GM23338 (cell line): Measurements from ENCODE around the gene HIVEP2. TPM values are rescaled to one million over a fixed set of nuclear protein-coding genes. Genes with fewer than 3 reads are reported as not detected.
A peak's percentile ranks its signal among the peaks of the same experiment; 100 is the strongest.

Source experiments
- ATAC-seq: fragments of 200-7000 bp; cut with Tn5 transposase; 3 replicates; pipeline ENCODE4 v1.9.1; 2020
- DNase-seq: peaks from one replicate; pipeline ENCODE4 v3.0.0-alpha.2; 2015; ENCODE audit warnings: low spot score
- H2AFZ ChIP-seq: fragments of 200-600 bp; sonication (generic); 2 replicates; pipeline ENCODE4 v1.8.0; 2016; ENCODE audit warnings: antibody characterized with exemption, mild to moderate bottlenecking, moderate library complexity
- H3F3A ChIP-seq: fragments of 200-600 bp; sonication (generic); replicated peaks from 2 replicates; pipeline ENCODE4 v1.8.0; 2017; ENCODE audit warnings: antibody characterized with exemption, mixed run types, low read depth
- H3K27ac ChIP-seq: fragments of 200-600 bp; sonication (generic); 2 replicates; pipeline ENCODE4 v1.6.1; 2016; ENCODE audit warnings: low read depth
- H3K27me3 ChIP-seq: fragments of 200-600 bp; sonication (generic); 2 replicates; pipeline ENCODE4 v1.8.0; 2016; ENCODE audit warnings: mild to moderate bottlenecking, mixed run types, moderate library complexity; ENCODE audit not compliant: insufficient read depth
- H3K36me3 ChIP-seq: fragments of 200-600 bp; sonication (generic); 2 replicates; pipeline ENCODE4 v1.8.0; 2016; ENCODE audit warnings: mild to moderate bottlenecking; ENCODE audit not compliant: insufficient read depth
- H3K4me1 ChIP-seq: fragments of 200-600 bp; sonication (generic); 2 replicates; pipeline ENCODE4 v1.8.0; 2016; ENCODE audit warnings: mild to moderate bottlenecking, moderate library complexity; ENCODE audit not compliant: insufficient read depth
- H3K4me2 ChIP-seq: fragments of 200-600 bp; sonication (generic); 2 replicates; pipeline ENCODE4 v1.7.1; 2017; ENCODE audit warnings: mixed run types
- H3K4me3 ChIP-seq: fragments of 200-600 bp; sonication (generic); 2 replicates; pipeline ENCODE4 v1.6.1; 2016; ENCODE audit warnings: mixed run types
- H3K79me2 ChIP-seq: fragments of 200-600 bp; sonication (generic); replicated peaks from 2 replicates; pipeline ENCODE4 v1.8.0; 2017; ENCODE audit warnings: mild to moderate bottlenecking; ENCODE audit not compliant: insufficient read depth
- H3K9me2 ChIP-seq: fragments of 200-600 bp; sonication (generic); 2 replicates; pipeline ENCODE4 v1.8.0; 2017; ENCODE audit not compliant: insufficient read depth
- H4K20me1 ChIP-seq: fragments of 200-600 bp; sonication (generic); replicated peaks from 2 replicates; pipeline ENCODE4 v1.8.0; 2017; ENCODE audit warnings: mild to moderate bottlenecking; ENCODE audit not compliant: insufficient read depth
- H3K27ac Mint-ChIP-seq: 2 replicates; pipeline ENCODE4 v1.8.0; 2020; ENCODE audit warnings: inconsistent platforms, mild to moderate bottlenecking, moderate library complexity, mixed read lengths
- H3K27me3 Mint-ChIP-seq: 3 replicates; pipeline ENCODE4 v1.8.0; 2022; ENCODE audit warnings: low read depth, mild to moderate bottlenecking, moderate library complexity, mixed read lengths, inconsistent platforms; ENCODE audit not compliant: insufficient read depth, poor library complexity
- H3K36me3 Mint-ChIP-seq: 3 replicates; pipeline ENCODE4 v1.8.0; 2021; ENCODE audit warnings: low read depth, mild to moderate bottlenecking, inconsistent platforms, moderate library complexity, mixed read lengths
- H3K4me1 Mint-ChIP-seq: 3 replicates; pipeline ENCODE4 v1.8.0; 2020; ENCODE audit warnings: mild to moderate bottlenecking, inconsistent platforms, mixed read lengths
- H3K4me3 Mint-ChIP-seq: 3 replicates; pipeline ENCODE4 v1.8.0; 2021; ENCODE audit warnings: moderate library complexity, mild to moderate bottlenecking, inconsistent platforms, mixed read lengths
- H3K9me3 Mint-ChIP-seq: 3 replicates; pipeline ENCODE4 v1.8.0; 2020; ENCODE audit warnings: moderate library complexity, mild to moderate bottlenecking, inconsistent platforms, mixed read lengths
- REST ChIP-seq: IDR thresholded peaks from one replicate; pipeline ENCODE4 v1.6.1; 2018; ENCODE audit warnings: antibody characterized with exemption; ENCODE audit not compliant: unreplicated experiment
- ZNF114 ChIP-seq: fragments of 250-450 bp; sonication (Bioruptor Pico); IDR thresholded peaks from 2 replicates; pipeline ENCODE4 v1.5.0; 2020; ENCODE audit warnings: mild to moderate bottlenecking, moderate library complexity
- polyA plus RNA-seq: library from polyadenylated mRNA; unstranded; fragments of >200 nt; fragmentation: Nextera tagmentation; extraction: Ambion mirVana; gene quantifications from 2 replicates; pipeline ENCODE4 v1.2.1, GENCODE V29; 2016
- total RNA-seq: library from RNA; depleted of rRNA; stranded (reverse); fragments of >200 nt; shearing (Covaris generic); gene quantifications from 2 replicates; pipeline ENCODE4 v1.2.3, GENCODE V29; 2014
- TF ChIP-seq, protein P1 (sequence below), 2 experiments: fragments of 200-600 bp in 1 of 2; sonication (generic) in 1 of 2; conservative IDR thresholded peaks; 2 replicates each; pipeline versions ENCODE4 v1.5.1 to v1.6.1; 2016 to 2017; ENCODE audit warnings: antibody characterized with exemption in 2 of 2, low read depth in 2 of 2, mild to moderate bottlenecking in 2 of 2, moderate library complexity in 1 of 2
- TF ChIP-seq, protein P2 (sequence below): IDR thresholded peaks from 2 replicates; pipeline ENCODE4 v1.6.1; 2016; ENCODE audit warnings: antibody characterized with exemption
- TF ChIP-seq, protein P3 (sequence below): fragments of 250-450 bp; sonication (Bioruptor Pico); IDR thresholded peaks from 2 replicates; pipeline ENCODE4 v1.5.0; 2020; ENCODE audit warnings: mild to moderate bottlenecking, moderate library complexity

Gene HIVEP2
- total and polyA plus RNA-seq, 2 experiments from 2014 or later: 1.5 to 7.4 TPM

DNA sequence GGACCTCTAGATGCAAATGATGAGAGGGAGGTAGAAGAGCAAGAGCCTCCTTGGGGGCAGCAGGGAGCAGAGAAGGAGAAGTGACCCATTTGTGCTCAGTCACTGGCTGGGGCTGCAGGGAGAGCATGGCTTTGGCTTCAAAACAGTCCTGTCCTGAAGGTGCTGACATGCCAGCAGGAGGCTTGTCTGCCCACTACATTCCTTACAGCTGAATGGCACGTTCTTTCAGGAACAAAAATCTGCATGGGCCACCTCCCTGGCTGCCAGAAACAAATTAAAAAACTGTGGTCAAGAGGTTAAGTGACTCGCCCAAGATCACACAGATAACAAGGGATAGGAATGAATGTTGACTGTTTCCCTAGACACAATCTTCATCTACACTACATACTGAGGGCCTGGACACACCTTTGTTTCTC lies 188.8 kb downstream of the HIVEP2 start:
- TF ChIP-seq, protein P1, sequence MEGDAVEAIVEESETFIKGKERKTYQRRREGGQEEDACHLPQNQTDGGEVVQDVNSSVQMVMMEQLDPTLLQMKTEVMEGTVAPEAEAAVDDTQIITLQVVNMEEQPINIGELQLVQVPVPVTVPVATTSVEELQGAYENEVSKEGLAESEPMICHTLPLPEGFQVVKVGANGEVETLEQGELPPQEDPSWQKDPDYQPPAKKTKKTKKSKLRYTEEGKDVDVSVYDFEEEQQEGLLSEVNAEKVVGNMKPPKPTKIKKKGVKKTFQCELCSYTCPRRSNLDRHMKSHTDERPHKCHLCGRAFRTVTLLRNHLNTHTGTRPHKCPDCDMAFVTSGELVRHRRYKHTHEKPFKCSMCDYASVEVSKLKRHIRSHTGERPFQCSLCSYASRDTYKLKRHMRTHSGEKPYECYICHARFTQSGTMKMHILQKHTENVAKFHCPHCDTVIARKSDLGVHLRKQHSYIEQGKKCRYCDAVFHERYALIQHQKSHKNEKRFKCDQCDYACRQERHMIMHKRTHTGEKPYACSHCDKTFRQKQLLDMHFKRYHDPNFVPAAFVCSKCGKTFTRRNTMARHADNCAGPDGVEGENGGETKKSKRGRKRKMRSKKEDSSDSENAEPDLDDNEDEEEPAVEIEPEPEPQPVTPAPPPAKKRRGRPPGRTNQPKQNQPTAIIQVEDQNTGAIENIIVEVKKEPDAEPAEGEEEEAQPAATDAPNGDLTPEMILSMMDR (conservative IDR thresholded peaks at IDR 0.05; ENCODE audit: low read depth in 2 of 2): peak in 1 of 2 experiments; percentile 35; a peak in 2 of 4 replicates
- TF ChIP-seq REST (no peak), ZNF114 (CRISPR knock-in tag) (no peak)
- TF ChIP-seq, protein P2, sequence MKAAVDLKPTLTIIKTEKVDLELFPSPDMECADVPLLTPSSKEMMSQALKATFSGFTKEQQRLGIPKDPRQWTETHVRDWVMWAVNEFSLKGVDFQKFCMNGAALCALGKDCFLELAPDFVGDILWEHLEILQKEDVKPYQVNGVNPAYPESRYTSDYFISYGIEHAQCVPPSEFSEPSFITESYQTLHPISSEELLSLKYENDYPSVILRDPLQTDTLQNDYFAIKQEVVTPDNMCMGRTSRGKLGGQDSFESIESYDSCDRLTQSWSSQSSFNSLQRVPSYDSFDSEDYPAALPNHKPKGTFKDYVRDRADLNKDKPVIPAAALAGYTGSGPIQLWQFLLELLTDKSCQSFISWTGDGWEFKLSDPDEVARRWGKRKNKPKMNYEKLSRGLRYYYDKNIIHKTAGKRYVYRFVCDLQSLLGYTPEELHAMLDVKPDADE: no peak
- TF ChIP-seq, protein P3, sequence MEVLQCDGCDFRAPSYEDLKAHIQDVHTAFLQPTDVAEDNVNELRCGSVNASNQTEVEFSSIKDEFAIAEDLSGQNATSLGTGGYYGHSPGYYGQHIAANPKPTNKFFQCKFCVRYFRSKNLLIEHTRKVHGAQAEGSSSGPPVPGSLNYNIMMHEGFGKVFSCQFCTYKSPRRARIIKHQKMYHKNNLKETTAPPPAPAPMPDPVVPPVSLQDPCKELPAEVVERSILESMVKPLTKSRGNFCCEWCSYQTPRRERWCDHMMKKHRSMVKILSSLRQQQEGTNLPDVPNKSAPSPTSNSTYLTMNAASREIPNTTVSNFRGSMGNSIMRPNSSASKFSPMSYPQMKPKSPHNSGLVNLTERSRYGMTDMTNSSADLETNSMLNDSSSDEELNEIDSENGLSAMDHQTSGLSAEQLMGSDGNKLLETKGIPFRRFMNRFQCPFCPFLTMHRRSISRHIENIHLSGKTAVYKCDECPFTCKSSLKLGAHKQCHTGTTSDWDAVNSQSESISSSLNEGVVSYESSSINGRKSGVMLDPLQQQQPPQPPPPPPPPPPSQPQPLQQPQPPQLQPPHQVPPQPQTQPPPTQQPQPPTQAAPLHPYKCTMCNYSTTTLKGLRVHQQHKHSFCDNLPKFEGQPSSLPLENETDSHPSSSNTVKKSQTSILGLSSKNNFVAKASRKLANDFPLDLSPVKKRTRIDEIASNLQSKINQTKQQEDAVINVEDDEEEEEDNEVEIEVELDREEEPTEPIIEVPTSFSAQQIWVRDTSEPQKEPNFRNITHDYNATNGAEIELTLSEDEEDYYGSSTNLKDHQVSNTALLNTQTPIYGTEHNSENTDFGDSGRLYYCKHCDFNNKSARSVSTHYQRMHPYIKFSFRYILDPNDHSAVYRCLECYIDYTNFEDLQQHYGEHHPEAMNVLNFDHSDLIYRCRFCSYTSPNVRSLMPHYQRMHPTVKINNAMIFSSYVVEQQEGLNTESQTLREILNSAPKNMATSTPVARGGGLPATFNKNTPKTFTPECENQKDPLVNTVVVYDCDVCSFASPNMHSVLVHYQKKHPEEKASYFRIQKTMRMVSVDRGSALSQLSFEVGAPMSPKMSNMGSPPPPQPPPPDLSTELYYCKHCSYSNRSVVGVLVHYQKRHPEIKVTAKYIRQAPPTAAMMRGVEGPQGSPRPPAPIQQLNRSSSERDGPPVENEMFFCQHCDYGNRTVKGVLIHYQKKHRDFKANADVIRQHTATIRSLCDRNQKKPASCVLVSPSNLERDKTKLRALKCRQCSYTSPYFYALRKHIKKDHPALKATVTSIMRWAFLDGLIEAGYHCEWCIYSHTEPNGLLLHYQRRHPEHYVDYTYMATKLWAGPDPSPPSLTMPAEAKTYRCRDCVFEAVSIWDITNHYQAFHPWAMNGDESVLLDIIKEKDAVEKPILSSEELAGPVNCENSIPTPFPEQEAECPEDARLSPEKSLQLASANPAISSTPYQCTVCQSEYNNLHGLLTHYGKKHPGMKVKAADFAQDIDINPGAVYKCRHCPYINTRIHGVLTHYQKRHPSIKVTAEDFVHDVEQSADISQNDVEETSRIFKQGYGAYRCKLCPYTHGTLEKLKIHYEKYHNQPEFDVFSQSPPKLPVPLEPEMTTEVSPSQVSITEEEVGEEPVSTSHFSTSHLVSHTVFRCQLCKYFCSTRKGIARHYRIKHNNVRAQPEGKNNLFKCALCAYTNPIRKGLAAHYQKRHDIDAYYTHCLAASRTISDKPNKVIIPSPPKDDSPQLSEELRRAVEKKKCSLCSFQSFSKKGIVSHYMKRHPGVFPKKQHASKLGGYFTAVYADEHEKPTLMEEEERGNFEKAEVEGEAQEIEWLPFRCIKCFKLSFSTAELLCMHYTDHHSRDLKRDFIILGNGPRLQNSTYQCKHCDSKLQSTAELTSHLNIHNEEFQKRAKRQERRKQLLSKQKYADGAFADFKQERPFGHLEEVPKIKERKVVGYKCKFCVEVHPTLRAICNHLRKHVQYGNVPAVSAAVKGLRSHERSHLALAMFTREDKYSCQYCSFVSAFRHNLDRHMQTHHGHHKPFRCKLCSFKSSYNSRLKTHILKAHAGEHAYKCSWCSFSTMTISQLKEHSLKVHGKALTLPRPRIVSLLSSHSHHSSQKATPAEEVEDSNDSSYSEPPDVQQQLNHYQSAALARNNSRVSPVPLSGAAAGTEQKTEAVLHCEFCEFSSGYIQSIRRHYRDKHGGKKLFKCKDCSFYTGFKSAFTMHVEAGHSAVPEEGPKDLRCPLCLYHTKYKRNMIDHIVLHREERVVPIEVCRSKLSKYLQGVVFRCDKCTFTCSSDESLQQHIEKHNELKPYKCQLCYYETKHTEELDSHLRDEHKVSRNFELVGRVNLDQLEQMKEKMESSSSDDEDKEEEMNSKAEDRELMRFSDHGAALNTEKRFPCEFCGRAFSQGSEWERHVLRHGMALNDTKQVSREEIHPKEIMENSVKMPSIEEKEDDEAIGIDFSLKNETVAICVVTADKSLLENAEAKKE: peak; percentile 42; the same call in 1 of the 2 replicates
- no peaks in the 10 kb centered on the region for H4K20me1 ChIP-seq
- no peaks in the 10 kb centered on the region; the same call in 1 of the 2 replicates for H3K36me3 ChIP-seq
- peak; percentile 11 for DNase-seq
- H3K9me3 Mint-ChIP-seq: no peaks in the 10 kb centered on the region
- H3K27ac Mint-ChIP-seq: no peak overlapping the region
- H3K4me1 Mint-ChIP-seq: peaks cover 4% of the 10 kb centered on the region
- H3K4me3 Mint-ChIP-seq: no peak overlapping the region
- H3K27me3 Mint-ChIP-seq: no peaks in the 10 kb centered on the region
- peaks cover 24% of the 10 kb centered on the region for H3K36me3 Mint-ChIP-seq
- no peak overlapping the region for H3K4me2 ChIP-seq
- no peak overlapping the region for H2AFZ ChIP-seq
- no peaks in the 10 kb centered on the region for H3K9me2 ChIP-seq
- H3K4me3 ChIP-seq: no peak overlapping the region
- H3K79me2 ChIP-seq: no peaks in the 10 kb centered on the region
- no peaks in the 10 kb centered on the region for H3F3A ChIP-seq
- peak; percentile 81 for ATAC-seq
- H3K27me3 ChIP-seq: no peaks in the 10 kb centered on the region
- no peak overlapping the region for H3K27ac ChIP-seq
- no peaks in the 10 kb centered on the region for H3K4me1 ChIP-seq
